ENCODE results near the gene CCDC6. TPM values are rescaled to one million over a fixed set of nuclear protein-coding genes. Genes with fewer than 3 reads are reported as not detected.

Gene CCDC6
- total and polyA plus RNA-seq, 7 donors: 12.6 to 97.5 (median 59.2) TPM

GRCh38 chr10:59926086-59926485 lies 19.7 kb upstream of the CCDC6 start:
- Histone ChIP-seq H3K4me3 (no peak overlapping the region), H3K4me1 (no peaks in the 10 kb centered on the region), H3K27me3 (no peaks in the 10 kb centered on the region), H3K27ac (no peak overlapping the region), H3K9me3 (peaks cover 0 to 19% (median 1%) of the 10 kb centered on the region in 4 donors), H3K36me3 (no peaks in the 10 kb centered on the region)
- intact Hi-C loops (cut with DNase I): no loop called here
- TF ChIP-seq CTCF (IDR thresholded peaks at IDR 0.05) (no peak), EP300 (IDR thresholded peaks at IDR 0.05) (no peak), POLR2A (IDR thresholded peaks at IDR 0.05) (no peak), POLR2AphosphoS5 (IDR thresholded peaks at IDR 0.05) (no peak)
- no peak for DNase-seq
- 45 to 79% methylated on average over 2 of the region's 2 CpGs for WGBS, 2 donors

DNA sequence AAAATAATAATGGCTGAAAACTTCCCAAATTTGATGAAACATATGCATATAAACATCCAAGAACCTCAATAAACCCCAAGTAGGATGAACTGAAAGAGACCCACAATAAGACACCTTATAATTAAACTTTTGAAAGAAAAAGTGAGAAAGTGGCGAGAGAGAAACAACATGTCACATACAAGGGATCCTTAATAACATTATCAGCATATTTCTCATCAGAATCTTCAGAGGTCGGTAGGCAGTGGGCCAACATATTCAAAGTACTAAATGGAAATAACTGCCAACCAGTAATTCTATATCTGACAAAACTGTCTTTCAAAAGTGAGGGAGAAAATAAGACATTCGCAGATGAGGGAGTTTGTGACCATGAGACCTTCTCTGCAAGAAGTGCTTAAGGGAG lies 16.6 kb upstream of the CCDC6 start:
- intact Hi-C loops (cut with DNase I): no loop called here

DNA sequence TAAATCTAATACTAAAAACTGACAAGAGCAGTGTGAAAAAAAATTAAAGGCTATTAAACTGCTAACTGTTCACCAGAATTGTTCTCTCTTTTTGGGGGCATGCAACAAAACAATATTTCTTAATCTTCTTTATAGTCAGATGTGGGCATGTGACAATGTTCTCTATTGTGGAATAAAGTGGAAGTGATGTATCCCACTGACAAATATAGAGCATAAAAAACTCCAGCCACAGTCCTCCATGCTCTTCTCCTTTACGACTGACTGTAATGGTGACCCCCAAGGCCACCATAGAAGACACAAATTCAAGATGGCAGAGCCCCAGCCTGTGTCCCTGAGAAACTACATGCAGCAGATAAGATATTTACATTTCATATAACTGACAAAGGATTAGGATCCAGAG lies 11.6 kb upstream of the CCDC6 start:
- Histone ChIP-seq H3K27me3 (no peaks in the 10 kb centered on the region), H3K36me3 (no peaks in the 10 kb centered on the region), H3K27ac (no peak overlapping the region), H3K4me1 (no peaks in the 10 kb centered on the region), H3K9me3 (peaks cover 0 to 8% (median under 1%) of the 10 kb centered on the region in 4 donors), H3K4me3 (no peak overlapping the region)
- intact Hi-C loops (cut with DNase I): no loop called here
- 80 to 93% methylated on average over 1 of the region's 1 CpG for WGBS, 2 donors
- DNase-seq: no peak
- TF ChIP-seq POLR2A (IDR thresholded peaks at IDR 0.05) (no peak), CTCF (IDR thresholded peaks at IDR 0.05) (no peak), POLR2AphosphoS5 (IDR thresholded peaks at IDR 0.05) (no peak), EP300 (IDR thresholded peaks at IDR 0.05) (no peak)

More for the DNA sequence above, 16.6 kb upstream of the CCDC6 start:
- 63 to 64% methylated on average over 3 of the region's 3 CpGs for WGBS, 2 donors
- Histone ChIP-seq H3K27me3 (no peaks in the 10 kb centered on the region), H3K4me1 (no peaks in the 10 kb centered on the region), H3K9me3 (peaks cover 0 to 19% (median 1%) of the 10 kb centered on the region in 4 donors), H3K4me3 (no peak overlapping the region), H3K36me3 (no peaks in the 10 kb centered on the region), H3K27ac (no peak overlapping the region)
- TF ChIP-seq CTCF (IDR thresholded peaks at IDR 0.05) (no peak), EP300 (IDR thresholded peaks at IDR 0.05) (no peak), POLR2AphosphoS5 (IDR thresholded peaks at IDR 0.05) (no peak), POLR2A (IDR thresholded peaks at IDR 0.05) (no peak)
- DNase-seq: no peak

GRCh38 chr10:59913547-59914237 lies 7.3 kb upstream of the CCDC6 start:
- TF ChIP-seq EP300 (IDR thresholded peaks at IDR 0.05): no peak
- TF ChIP-seq POLR2AphosphoS5 (IDR thresholded peaks at IDR 0.05): no peak
- TF ChIP-seq CTCF (IDR thresholded peaks at IDR 0.05): no peak
- no peak for TF ChIP-seq POLR2A (IDR thresholded peaks at IDR 0.05)

GRCh38 chr10:59910867-59911266 lies 4.5 kb upstream of the CCDC6 start:
- H3K4me3 ChIP-seq: no peak overlapping the region
- no peak overlapping the region for H3K27ac ChIP-seq
- no peak for DNase-seq
- TF ChIP-seq CTCF (IDR thresholded peaks at IDR 0.05) (no peak), POLR2A (IDR thresholded peaks at IDR 0.05) (no peak), EP300 (IDR thresholded peaks at IDR 0.05) (no peak), POLR2AphosphoS5 (IDR thresholded peaks at IDR 0.05) (no peak)
- no peaks in the 10 kb centered on the region for H3K9me3 ChIP-seq
- H3K4me1 ChIP-seq: peaks cover 0 to 28% (median 15%) of the 10 kb centered on the region in 4 donors
- H3K36me3 ChIP-seq: no peaks in the 10 kb centered on the region
- no peaks in the 10 kb centered on the region for H3K27me3 ChIP-seq
- WGBS, 2 donors: 72 to 84% methylated on average over 5 of the region's 5 CpGs
- intact Hi-C loops (cut with DNase I): no loop called here

More at GRCh38 chr10:59913547-59914237, 7.3 kb upstream of the CCDC6 start:
- Histone ChIP-seq H3K4me3 (no peak overlapping the region), H3K9me3 (no peaks in the 10 kb centered on the region), H3K27me3 (no peaks in the 10 kb centered on the region), H3K4me1 (peaks cover 0 to 12% (median 7%) of the 10 kb centered on the region in 4 donors), H3K36me3 (no peaks in the 10 kb centered on the region), H3K27ac (no peak overlapping the region)
- no peak for DNase-seq
- intact Hi-C loops (cut with DNase I): no loop called here

Measured in sigmoid colon (tissue), 7 donors.